IPS-20b (cell line): ENCODE results near the gene RAD51.

Experiments used
- H3K27ac ChIP-seq: one replicate; pipeline ENCODE4 v1.5.1; 2013; ENCODE audit warnings: low read length
- H3K27me3 ChIP-seq: 2 replicates; pipeline ENCODE4 v1.6.1; 2013; ENCODE audit warnings: mild to moderate bottlenecking, low read length, inconsistent platforms; ENCODE audit not compliant: insufficient read depth
- H3K36me3 ChIP-seq: 2 replicates; pipeline ENCODE4 v1.6.1; 2013; ENCODE audit warnings: low read depth, mild to moderate bottlenecking, inconsistent platforms, low read length, moderate library complexity; ENCODE audit not compliant: insufficient read depth
- H3K4me1 ChIP-seq: 2 replicates; pipeline ENCODE4 v1.6.1; 2013; ENCODE audit warnings: mild to moderate bottlenecking, control low read depth, inconsistent platforms, low read length, moderate library complexity; ENCODE audit not compliant: insufficient read depth
- H3K4me3 ChIP-seq: 2 replicates; pipeline ENCODE4 v1.5.1; 2013; ENCODE audit warnings: mild to moderate bottlenecking, low read length, inconsistent platforms
- H3K9ac ChIP-seq: 2 replicates; pipeline ENCODE4 v1.6.1; 2013; ENCODE audit warnings: low read depth, mild to moderate bottlenecking, inconsistent platforms, low read length, moderate library complexity
- H3K9me3 ChIP-seq: 2 replicates; pipeline ENCODE4 v1.6.1; 2013; ENCODE audit warnings: mild to moderate bottlenecking, low read depth, low read length, inconsistent platforms; ENCODE audit not compliant: insufficient read depth

Gene RAD51

GRCh38 chr15:40722354-40722753 lies 27.4 kb downstream of the RAD51 start:
- no peaks in the 10 kb centered on the region for H3K27me3 ChIP-seq
- H3K4me3 ChIP-seq = no peak overlapping the region
- H3K4me1 ChIP-seq = no peaks in the 10 kb centered on the region
- H3K27ac ChIP-seq = no peak overlapping the region
- peaks cover 62% of the 10 kb centered on the region for H3K36me3 ChIP-seq
- no peak overlapping the region for H3K9ac ChIP-seq
- no peaks in the 10 kb centered on the region for H3K9me3 ChIP-seq

DNA sequence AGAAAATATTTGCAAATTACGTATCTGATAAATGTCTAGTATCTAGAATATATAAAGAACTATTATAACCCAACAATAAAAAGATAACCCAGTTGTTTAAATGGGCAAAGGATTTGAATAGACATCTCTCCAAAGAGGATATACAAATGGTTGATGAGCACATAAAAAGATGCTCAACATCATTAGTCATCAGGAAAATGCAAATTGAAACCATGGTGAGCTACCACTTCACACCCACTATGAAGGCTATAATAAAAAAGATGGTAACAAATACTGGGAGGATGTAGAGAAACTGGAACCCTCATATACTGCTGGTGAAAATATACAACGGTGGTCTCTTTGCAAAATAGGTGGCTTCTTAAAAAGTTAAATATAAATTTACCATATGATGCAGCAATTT lies 28.0 kb downstream of the RAD51 start:
- H3K9ac ChIP-seq = no peak overlapping the region
- no peaks in the 10 kb centered on the region for H3K27me3 ChIP-seq
- H3K27ac ChIP-seq = no peak overlapping the region
- H3K9me3 ChIP-seq = no peaks in the 10 kb centered on the region
- no peak overlapping the region for H3K4me3 ChIP-seq
- H3K36me3 ChIP-seq = peaks cover 56% of the 10 kb centered on the region
- H3K4me1 ChIP-seq = no peaks in the 10 kb centered on the region

- Histone ChIP-seq H3K9me3 (no peaks in the 10 kb centered on the region), H3K36me3 (peaks cover 53% of the 10 kb centered on the region), H3K4me1 (no peaks in the 10 kb centered on the region), H3K27me3 (no peaks in the 10 kb centered on the region), H3K4me3 (no peak overlapping the region), H3K9ac (no peak overlapping the region), H3K27ac (no peak overlapping the region)
Measured at GRCh38 chr15:40723919-40724318, 28.9 kb downstream of the RAD51 start.

DNA sequence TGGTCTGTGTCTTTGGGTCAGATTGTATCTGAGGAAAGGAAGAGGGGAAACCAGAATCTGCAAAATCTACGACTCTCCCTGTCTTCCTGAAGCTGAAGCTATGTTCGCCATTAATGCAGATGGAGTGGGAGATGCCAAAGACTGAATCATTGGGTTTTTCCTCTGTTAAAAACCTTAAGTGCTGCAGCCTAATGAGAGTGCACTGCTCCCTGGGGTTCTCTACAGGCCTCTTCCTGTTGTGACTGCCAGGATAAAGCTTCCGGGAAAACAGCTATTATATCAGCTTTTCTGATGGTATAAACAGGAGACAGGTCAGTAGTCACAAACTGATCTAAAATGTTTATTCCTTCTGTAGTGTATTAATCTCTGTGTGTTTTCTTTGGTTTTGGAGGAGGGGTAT lies 36.1 kb downstream of the RAD51 start:
- Histone ChIP-seq H3K4me1 (no peaks in the 10 kb centered on the region), H3K27ac (no peak overlapping the region), H3K4me3 (no peak overlapping the region), H3K9ac (no peak overlapping the region), H3K27me3 (no peaks in the 10 kb centered on the region), H3K36me3 (peaks cover 69% of the 10 kb centered on the region), H3K9me3 (no peaks in the 10 kb centered on the region)

DNA sequence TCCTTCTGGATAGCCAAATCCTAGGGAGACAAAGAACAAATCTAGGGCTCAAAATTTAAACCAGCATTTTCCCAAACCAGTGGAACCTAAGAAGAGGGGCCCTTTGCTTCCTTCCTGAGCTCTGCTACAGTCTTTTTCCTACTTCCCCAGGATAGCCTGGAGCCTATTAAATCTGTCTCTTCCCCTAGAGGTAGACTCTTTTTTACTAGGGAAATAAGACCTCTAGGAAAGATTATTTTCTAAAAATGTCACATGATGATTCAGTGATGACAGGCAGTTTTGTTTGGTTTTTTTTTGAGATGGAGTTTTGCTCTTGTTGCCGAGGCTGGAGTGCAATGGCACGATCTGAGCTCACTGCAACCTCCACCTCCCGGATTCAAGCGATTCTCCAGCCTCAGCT lies 41.6 kb downstream of the RAD51 start:
- H3K36me3 ChIP-seq = peaks cover 81% of the 10 kb centered on the region
- H3K27ac ChIP-seq = no peak overlapping the region
- H3K4me3 ChIP-seq = no peak overlapping the region
- no peaks in the 10 kb centered on the region for H3K27me3 ChIP-seq
- no peak overlapping the region for H3K9ac ChIP-seq
- H3K4me1 ChIP-seq = peaks cover 28% of the 10 kb centered on the region
- no peaks in the 10 kb centered on the region for H3K9me3 ChIP-seq

DNA sequence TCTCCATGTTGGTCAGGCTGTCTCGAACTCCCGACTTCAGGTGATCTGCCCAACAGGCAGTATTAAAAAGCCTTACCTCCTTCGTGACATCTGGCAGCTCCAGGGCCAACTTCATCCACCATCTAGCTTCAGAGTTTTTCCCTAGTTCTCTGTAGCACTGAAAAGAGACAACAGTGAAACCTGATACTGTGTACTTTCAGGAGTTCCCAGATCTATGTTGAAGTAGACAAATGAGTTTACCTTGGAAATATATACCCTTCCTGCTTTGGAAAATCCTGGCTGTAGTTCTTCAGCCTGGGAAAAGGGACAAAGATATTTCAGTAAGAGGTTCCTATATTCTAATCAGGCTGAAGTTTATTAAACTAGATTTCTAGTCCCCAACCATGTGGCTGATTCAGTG lies 42.1 kb downstream of the RAD51 start:
- Histone ChIP-seq H3K27me3 (no peaks in the 10 kb centered on the region), H3K36me3 (peaks cover 76% of the 10 kb centered on the region), H3K9ac (0 out of 2 replicates have a peak overlapping the region, but pooled peaks have one; percentile 9), H3K4me1 (peaks cover 28% of the 10 kb centered on the region), H3K4me3 (no peak overlapping the region), H3K27ac (no peak overlapping the region), H3K9me3 (no peaks in the 10 kb centered on the region)

- peaks cover 74% of the 10 kb centered on the region for H3K36me3 ChIP-seq
- H3K4me1 ChIP-seq = peaks cover 28% of the 10 kb centered on the region
- H3K4me3 ChIP-seq = peak overlapping the region; percentile 44; the same call in 1 of the 2 replicates
- no peak overlapping the region for H3K27ac ChIP-seq
- no peaks in the 10 kb centered on the region for H3K9me3 ChIP-seq
- no peaks in the 10 kb centered on the region for H3K27me3 ChIP-seq
- H3K9ac ChIP-seq = peak overlapping the region; percentile 55; the same call in 1 of the 2 replicates
Measured at GRCh38 chr15:40739047-40739446, 44.1 kb downstream of the RAD51 start.

DNA sequence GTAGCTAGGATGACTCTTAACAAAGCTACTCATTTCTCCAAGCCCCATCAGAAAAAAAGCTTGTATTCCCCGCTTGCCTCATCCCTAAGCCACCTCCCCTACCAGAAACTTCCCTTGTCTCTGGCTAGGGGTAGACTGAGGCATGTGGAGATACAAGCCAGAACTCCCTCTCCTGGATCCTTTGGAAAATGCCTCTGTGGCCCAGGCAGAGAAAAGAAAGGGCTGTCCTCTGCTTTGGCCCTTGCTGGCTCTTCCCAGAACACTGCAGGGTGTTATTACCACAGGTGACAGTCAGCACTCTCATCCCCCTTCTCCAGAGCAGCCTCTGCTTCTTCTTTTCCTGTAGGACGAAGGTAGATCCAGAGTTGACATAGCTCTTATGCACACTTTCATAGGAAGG lies 44.9 kb downstream of the RAD51 start:
- Histone ChIP-seq H3K36me3 (peaks cover 72% of the 10 kb centered on the region), H3K4me1 (peaks cover 28% of the 10 kb centered on the region), H3K9ac (peak overlapping the region; percentile 21; the same call in 1 of the 2 replicates), H3K9me3 (no peaks in the 10 kb centered on the region), H3K27me3 (no peaks in the 10 kb centered on the region), H3K4me3 (no peak overlapping the region), H3K27ac (no peak overlapping the region)

DNA sequence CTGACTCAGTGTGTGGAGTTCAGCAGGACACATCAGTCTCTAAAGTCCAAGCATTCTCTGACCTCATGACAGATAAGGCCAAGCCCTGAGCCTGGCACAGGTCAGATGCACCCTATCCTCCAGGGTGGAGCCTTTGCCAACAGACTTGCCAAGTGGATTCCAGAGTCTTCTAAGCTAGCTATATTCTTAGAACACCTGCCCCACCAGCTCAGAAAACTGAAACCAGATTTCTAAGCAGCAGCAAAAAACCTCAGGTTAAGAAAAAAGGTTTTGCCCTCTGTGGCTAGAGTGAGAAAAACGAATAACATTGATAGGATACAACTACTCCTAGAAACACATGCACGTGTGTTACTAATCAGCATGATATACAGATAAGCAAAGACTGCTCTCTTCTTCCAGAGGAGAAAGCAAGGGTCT lies 48.5 kb downstream of the RAD51 start:
- Histone ChIP-seq H3K36me3 (peaks cover 37% of the 10 kb centered on the region; the same call in 1 of the 2 replicates), H3K4me3 (no peak overlapping the region), H3K9ac (no peak overlapping the region), H3K4me1 (peaks cover 23% of the 10 kb centered on the region), H3K27me3 (no peaks in the 10 kb centered on the region), H3K27ac (no peak overlapping the region), H3K9me3 (no peaks in the 10 kb centered on the region)

GRCh38 chr15:40743921-40744814 lies 49.2 kb downstream of the RAD51 start:
- H3K27ac ChIP-seq = no peak overlapping the region
- no peaks in the 10 kb centered on the region for H3K9me3 ChIP-seq
- no peak overlapping the region for H3K9ac ChIP-seq
- H3K4me3 ChIP-seq = no peak overlapping the region
- H3K4me1 ChIP-seq = peaks cover 18% of the 10 kb centered on the region; the same call in 1 of the 2 replicates
- no peaks in the 10 kb centered on the region for H3K27me3 ChIP-seq
- H3K36me3 ChIP-seq = peaks cover 35% of the 10 kb centered on the region; the same call in 1 of the 2 replicates

DNA sequence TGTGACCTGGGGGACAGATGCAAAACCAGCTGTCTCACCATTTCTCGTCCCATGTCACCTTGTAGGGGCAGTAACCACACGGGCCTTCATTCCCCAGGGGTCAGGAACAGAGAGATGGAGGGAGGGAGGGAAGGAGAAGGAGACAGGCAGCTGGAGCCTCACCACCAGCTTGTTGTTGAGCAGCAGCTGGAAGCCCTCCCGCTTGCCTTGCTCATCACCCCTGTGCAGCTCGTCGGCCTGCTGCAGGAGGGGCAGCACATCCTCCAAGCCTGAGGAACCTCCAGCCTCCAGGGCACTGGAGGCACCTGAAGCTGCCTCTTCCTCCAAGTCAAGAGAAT lies 49.8 kb downstream of the RAD51 start:
- no peaks in the 10 kb centered on the region for H3K27me3 ChIP-seq
- H3K9ac ChIP-seq = no peak overlapping the region
- H3K4me1 ChIP-seq = peaks cover 12% of the 10 kb centered on the region; the same call in 1 of the 2 replicates
- H3K36me3 ChIP-seq = peaks cover 30% of the 10 kb centered on the region; the same call in 1 of the 2 replicates
- H3K4me3 ChIP-seq = no peak overlapping the region
- no peak overlapping the region for H3K27ac ChIP-seq
- H3K9me3 ChIP-seq = no peaks in the 10 kb centered on the region

- no peaks in the 10 kb centered on the region for H3K9me3 ChIP-seq
- H3K4me1 ChIP-seq = no peaks in the 10 kb centered on the region
- H3K27ac ChIP-seq = no peak overlapping the region
- H3K9ac ChIP-seq = no peak overlapping the region
- no peak overlapping the region for H3K4me3 ChIP-seq
- H3K36me3 ChIP-seq = peaks cover 34% of the 10 kb centered on the region; the same call in 1 of the 2 replicates
- H3K27me3 ChIP-seq = no peaks in the 10 kb centered on the region
Measured at GRCh38 chr15:40746916-40747418, 52.0 kb downstream of the RAD51 start.
